Liver (tissue), 9 donors: ENCODE measurements around the gene MUS81. TPM values are rescaled to one million over a fixed set of nuclear protein-coding genes. Genes with fewer than 3 reads are reported as not detected.

Source experiments
- DNase-seq: peaks from one replicate; pipeline ENCODE4 v3.0.0-alpha.2; 2017; ENCODE audit warnings: low spot score
- H3K27ac ChIP-seq, 2 donors: one replicate each; pipeline ENCODE4 v1.7.0; 2013; ENCODE audit warnings: inconsistent platforms in 2 of 2, low read length in 2 of 2, control low read depth in 1 of 2, low read depth in 1 of 2, mild to moderate bottlenecking in 1 of 2
- H3K27me3 ChIP-seq, 4 donors: one replicate each; pipeline versions ENCODE4 v1.6.1 to v1.7.0; 2013; ENCODE audit warnings: low read length in 3 of 4, inconsistent platforms in 1 of 4, mild to moderate bottlenecking in 1 of 4, moderate library complexity in 1 of 4; ENCODE audit not compliant: control insufficient read depth in 4 of 4, insufficient read depth in 4 of 4
- H3K36me3 ChIP-seq, 4 donors: one replicate each; pipeline versions ENCODE4 v1.6.1 to v1.7.0; 2013; ENCODE audit warnings: low read length in 3 of 4, mild to moderate bottlenecking in 3 of 4, low read depth in 1 of 4, moderate library complexity in 1 of 4; ENCODE audit not compliant: control insufficient read depth in 4 of 4, insufficient read depth in 3 of 4
- H3K4me1 ChIP-seq, 4 donors: one replicate each; pipeline versions ENCODE4 v1.6.1 to v1.7.0; 2013; ENCODE audit warnings: low read length in 3 of 4, mild to moderate bottlenecking in 3 of 4, moderate library complexity in 1 of 4; ENCODE audit not compliant: control insufficient read depth in 4 of 4, insufficient read depth in 4 of 4
- H3K4me3 ChIP-seq, 3 donors: one replicate each; pipeline versions ENCODE4 v1.6.1 to v1.7.0; 2013; ENCODE audit warnings: low read length in 3 of 3, control low read depth in 1 of 3, low read depth in 1 of 3, mild to moderate bottlenecking in 1 of 3
- H3K9ac ChIP-seq, 2 donors: one replicate each; pipeline ENCODE4 v1.7.0; 2013; ENCODE audit warnings: low read length in 2 of 2, mild to moderate bottlenecking in 2 of 2, moderate library complexity in 2 of 2, control low read depth in 1 of 2, low read depth in 1 of 2
- H3K9me3 ChIP-seq, 4 donors: one replicate each; pipeline versions ENCODE4 v1.6.1 to v1.7.0; 2013; ENCODE audit warnings: low read length in 3 of 4; ENCODE audit not compliant: control insufficient read depth in 4 of 4
- FOXA1 ChIP-seq: IDR thresholded peaks from 2 replicates; pipeline ENCODE4 v1.6.1; 2016; ENCODE audit warnings: antibody characterized with exemption
- FOXA2 ChIP-seq: IDR thresholded peaks from 2 replicates; pipeline ENCODE4 v1.6.1; 2016; ENCODE audit warnings: antibody characterized with exemption
- GABPA ChIP-seq, 2 donors: IDR thresholded peaks in 1 of 2; conservative IDR thresholded peaks in 1 of 2; 2 replicates each; pipeline ENCODE4 v1.6.1; 2016; ENCODE audit warnings: antibody characterized with exemption in 2 of 2, mild to moderate bottlenecking in 1 of 2, moderate library complexity in 1 of 2
- HNF4A ChIP-seq, 2 donors: conservative IDR thresholded peaks; 2 replicates each; pipeline ENCODE4 v1.6.1; 2016; ENCODE audit warnings: antibody characterized with exemption in 2 of 2, mild to moderate bottlenecking in 2 of 2
- JUND ChIP-seq, 2 donors: IDR thresholded peaks; 2 replicates each; pipeline ENCODE4 v1.6.1; 2016; ENCODE audit warnings: antibody characterized with exemption in 2 of 2
- NR2F2 ChIP-seq: IDR thresholded peaks from 2 replicates; pipeline ENCODE4 v1.6.1; 2016; ENCODE audit warnings: antibody characterized with exemption
- RXRA ChIP-seq, 2 donors: IDR thresholded peaks; 2 replicates each; pipeline ENCODE4 v1.6.1; 2017 to 2018; ENCODE audit warnings: antibody characterized with exemption in 2 of 2, mild to moderate bottlenecking in 1 of 2
- SP1 ChIP-seq: IDR thresholded peaks from 2 replicates; pipeline ENCODE4 v1.6.1; 2018; ENCODE audit warnings: antibody characterized with exemption, mild to moderate bottlenecking
- TAF1 ChIP-seq: conservative IDR thresholded peaks from 2 replicates; pipeline ENCODE4 v1.6.1; 2016; ENCODE audit warnings: antibody characterized with exemption, mild to moderate bottlenecking
- YY1 ChIP-seq: IDR thresholded peaks from 2 replicates; pipeline ENCODE4 v1.6.1; 2016; ENCODE audit warnings: antibody characterized with exemption, mild to moderate bottlenecking
- whole genome bisulfite sequencing: extraction: QIAGEN DNeasy Blood & Tissue Kit; methylation state at CpG from one replicate; pipeline ENCODE4 v1.1.7; 2013; 5-methylcytosine and 5-hydroxymethylcytosine counted together
- polyA plus RNA-seq, 2 donors: library from polyadenylated mRNA; stranded (reverse) in 1 of 2; unstranded in 1 of 2; fragments of 200-250 nt in 1 of 2; fragments of >200 nt in 1 of 2; fragmentation: Nextera tagmentation in 1 of 2; extraction: Ambion mirVana in 1 of 2; gene quantifications; one replicate each; pipeline versions ENCODE4 v1.2.1 to v1.2.3, GENCODE V29; 2013 to 2015
- total RNA-seq, 2 donors: library from RNA; depleted of rRNA; stranded (reverse); fragments of >200 nt; gene quantifications; one replicate each; pipeline ENCODE4 v1.2.3, GENCODE V29; 2014
- TF ChIP-seq, protein P1 (sequence below): IDR thresholded peaks from 2 replicates; pipeline ENCODE4 v1.6.1; 2016; ENCODE audit warnings: antibody characterized with exemption, mild to moderate bottlenecking
- TF ChIP-seq, protein P2 (sequence below): fragments of 150-350 bp; IDR thresholded peaks from 2 replicates; pipeline ENCODE4 v1.5.1; 2017; ENCODE audit warnings: improper control_type of control experiment, low read depth, low read length; ENCODE audit not compliant: missing input control
- TF ChIP-seq, protein P3 (sequence below): IDR thresholded peaks from 2 replicates; pipeline ENCODE4 v1.6.1; 2016; ENCODE audit warnings: antibody characterized with exemption
- TF ChIP-seq, protein P4 (sequence below): IDR thresholded peaks from 2 replicates; pipeline ENCODE4 v1.6.1; 2016; ENCODE audit warnings: antibody characterized with exemption
- TF ChIP-seq, protein P5 (sequence below): IDR thresholded peaks from 2 replicates; pipeline ENCODE4 v1.6.1; 2016; ENCODE audit warnings: antibody characterized with exemption
- donor health status: healthy.
- donor health status: healthy.
- donor health status: healthy.
- donor health status: healthy.
- donor health status: healthy.

Gene MUS81
- total and polyA plus RNA-seq, 4 donors, result 11.0 to 24.7 (median 16.5) TPM

DNA sequence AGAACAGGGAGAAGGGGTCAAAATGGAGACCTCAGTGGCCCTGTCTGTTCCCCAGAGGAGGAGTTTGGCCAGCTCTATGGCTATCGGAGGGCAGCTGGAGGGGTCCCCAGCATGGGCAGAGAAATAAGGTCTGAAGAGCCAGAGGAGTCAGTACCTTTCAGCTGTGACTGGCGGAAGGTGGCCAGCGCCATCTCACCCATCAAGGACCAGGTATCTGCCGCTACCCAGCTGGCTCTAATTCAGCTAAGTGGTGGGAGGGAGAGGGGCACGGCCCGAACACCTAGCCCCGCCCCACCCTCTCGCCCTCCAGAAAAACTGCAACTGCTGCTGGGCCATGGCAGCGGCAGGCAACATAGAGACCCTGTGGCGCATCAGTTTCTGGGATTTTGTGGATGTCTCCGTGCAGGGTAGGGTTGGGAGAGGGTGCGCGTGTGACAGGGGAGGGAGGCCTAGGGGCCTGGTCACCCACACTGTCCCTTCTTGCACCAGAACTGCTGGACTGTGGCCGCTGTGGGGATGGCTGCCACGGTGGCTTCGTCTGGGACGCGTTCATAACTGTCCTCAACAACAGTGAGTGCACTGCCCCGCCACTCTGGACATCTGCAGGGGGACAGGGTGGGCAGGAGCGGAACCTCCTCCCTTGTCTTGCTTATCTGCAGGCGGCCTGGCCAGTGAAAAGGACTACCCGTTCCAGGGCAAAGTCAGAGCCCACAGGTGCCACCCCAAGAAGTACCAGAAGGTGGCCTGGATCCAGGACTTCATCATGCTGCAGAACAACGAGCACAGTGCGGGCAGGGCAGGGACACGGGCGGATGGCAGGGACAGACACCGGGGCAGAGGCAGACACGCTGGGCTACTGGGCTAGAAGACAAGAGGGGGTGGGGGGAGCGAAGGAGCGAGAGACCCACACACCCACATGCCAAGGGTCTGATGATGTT is 22.2 kb downstream of the MUS81 start:
- Histone ChIP-seq H3K9ac (no peak overlapping the region), H3K9me3 (no peaks in the 10 kb centered on the region), H3K36me3 (peaks cover 2 to 12% (median 3%) of the 10 kb centered on the region in 4 donors), H3K4me3 (no peak overlapping the region), H3K27ac (no peak overlapping the region), H3K27me3 (no peaks in the 10 kb centered on the region), H3K4me1 (peaks cover 0 to 11% (median 2%) of the 10 kb centered on the region in 4 donors)
- 92% methylated on average over 30 of the region's 30 CpGs for WGBS
- no peak for DNase-seq
- TF ChIP-seq FOXA1 (no peak), JUND (IDR thresholded peaks at IDR 0.05) (no peak), FOXA2 (no peak), HNF4A (conservative IDR thresholded peaks at IDR 0.05) (no peak), SP1 (no peak), YY1 (no peak), GABPA (IDR thresholded peaks at IDR 0.05 in 1 of 2, conservative IDR thresholded peaks at IDR 0.05 in 1 of 2) (no peak), NR2F2 (no peak), TAF1 (no peak), RXRA (IDR thresholded peaks at IDR 0.05) (no peak)
- TF ChIP-seq, protein P1, sequence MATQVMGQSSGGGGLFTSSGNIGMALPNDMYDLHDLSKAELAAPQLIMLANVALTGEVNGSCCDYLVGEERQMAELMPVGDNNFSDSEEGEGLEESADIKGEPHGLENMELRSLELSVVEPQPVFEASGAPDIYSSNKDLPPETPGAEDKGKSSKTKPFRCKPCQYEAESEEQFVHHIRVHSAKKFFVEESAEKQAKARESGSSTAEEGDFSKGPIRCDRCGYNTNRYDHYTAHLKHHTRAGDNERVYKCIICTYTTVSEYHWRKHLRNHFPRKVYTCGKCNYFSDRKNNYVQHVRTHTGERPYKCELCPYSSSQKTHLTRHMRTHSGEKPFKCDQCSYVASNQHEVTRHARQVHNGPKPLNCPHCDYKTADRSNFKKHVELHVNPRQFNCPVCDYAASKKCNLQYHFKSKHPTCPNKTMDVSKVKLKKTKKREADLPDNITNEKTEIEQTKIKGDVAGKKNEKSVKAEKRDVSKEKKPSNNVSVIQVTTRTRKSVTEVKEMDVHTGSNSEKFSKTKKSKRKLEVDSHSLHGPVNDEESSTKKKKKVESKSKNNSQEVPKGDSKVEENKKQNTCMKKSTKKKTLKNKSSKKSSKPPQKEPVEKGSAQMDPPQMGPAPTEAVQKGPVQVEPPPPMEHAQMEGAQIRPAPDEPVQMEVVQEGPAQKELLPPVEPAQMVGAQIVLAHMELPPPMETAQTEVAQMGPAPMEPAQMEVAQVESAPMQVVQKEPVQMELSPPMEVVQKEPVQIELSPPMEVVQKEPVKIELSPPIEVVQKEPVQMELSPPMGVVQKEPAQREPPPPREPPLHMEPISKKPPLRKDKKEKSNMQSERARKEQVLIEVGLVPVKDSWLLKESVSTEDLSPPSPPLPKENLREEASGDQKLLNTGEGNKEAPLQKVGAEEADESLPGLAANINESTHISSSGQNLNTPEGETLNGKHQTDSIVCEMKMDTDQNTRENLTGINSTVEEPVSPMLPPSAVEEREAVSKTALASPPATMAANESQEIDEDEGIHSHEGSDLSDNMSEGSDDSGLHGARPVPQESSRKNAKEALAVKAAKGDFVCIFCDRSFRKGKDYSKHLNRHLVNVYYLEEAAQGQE, result no peak
- TF ChIP-seq, protein P2, sequence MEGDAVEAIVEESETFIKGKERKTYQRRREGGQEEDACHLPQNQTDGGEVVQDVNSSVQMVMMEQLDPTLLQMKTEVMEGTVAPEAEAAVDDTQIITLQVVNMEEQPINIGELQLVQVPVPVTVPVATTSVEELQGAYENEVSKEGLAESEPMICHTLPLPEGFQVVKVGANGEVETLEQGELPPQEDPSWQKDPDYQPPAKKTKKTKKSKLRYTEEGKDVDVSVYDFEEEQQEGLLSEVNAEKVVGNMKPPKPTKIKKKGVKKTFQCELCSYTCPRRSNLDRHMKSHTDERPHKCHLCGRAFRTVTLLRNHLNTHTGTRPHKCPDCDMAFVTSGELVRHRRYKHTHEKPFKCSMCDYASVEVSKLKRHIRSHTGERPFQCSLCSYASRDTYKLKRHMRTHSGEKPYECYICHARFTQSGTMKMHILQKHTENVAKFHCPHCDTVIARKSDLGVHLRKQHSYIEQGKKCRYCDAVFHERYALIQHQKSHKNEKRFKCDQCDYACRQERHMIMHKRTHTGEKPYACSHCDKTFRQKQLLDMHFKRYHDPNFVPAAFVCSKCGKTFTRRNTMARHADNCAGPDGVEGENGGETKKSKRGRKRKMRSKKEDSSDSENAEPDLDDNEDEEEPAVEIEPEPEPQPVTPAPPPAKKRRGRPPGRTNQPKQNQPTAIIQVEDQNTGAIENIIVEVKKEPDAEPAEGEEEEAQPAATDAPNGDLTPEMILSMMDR, result no peak
- TF ChIP-seq, protein P3, sequence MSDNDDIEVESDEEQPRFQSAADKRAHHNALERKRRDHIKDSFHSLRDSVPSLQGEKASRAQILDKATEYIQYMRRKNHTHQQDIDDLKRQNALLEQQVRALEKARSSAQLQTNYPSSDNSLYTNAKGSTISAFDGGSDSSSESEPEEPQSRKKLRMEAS, result no peak
- TF ChIP-seq, protein P4, sequence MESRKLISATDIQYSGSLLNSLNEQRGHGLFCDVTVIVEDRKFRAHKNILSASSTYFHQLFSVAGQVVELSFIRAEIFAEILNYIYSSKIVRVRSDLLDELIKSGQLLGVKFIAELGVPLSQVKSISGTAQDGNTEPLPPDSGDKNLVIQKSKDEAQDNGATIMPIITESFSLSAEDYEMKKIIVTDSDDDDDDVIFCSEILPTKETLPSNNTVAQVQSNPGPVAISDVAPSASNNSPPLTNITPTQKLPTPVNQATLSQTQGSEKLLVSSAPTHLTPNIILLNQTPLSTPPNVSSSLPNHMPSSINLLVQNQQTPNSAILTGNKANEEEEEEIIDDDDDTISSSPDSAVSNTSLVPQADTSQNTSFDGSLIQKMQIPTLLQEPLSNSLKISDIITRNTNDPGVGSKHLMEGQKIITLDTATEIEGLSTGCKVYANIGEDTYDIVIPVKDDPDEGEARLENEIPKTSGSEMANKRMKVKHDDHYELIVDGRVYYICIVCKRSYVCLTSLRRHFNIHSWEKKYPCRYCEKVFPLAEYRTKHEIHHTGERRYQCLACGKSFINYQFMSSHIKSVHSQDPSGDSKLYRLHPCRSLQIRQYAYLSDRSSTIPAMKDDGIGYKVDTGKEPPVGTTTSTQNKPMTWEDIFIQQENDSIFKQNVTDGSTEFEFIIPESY, result no peak
- TF ChIP-seq, protein P5, sequence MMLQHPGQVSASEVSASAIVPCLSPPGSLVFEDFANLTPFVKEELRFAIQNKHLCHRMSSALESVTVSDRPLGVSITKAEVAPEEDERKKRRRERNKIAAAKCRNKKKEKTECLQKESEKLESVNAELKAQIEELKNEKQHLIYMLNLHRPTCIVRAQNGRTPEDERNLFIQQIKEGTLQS, result no peak
